ENCODE data around the gene ENPEP.

- TF ChIP-seq POLR2AphosphoS5 (IDR thresholded peaks at IDR 0.05; ENCODE audit: low read depth, low read length) (no peak), TAF1 (IDR thresholded peaks at IDR 0.05; ENCODE audit: borderline replicate concordance, low read depth, low read length) (no peak)
Observed at GRCh38 chr4:110472583-110473329, 3.2 kb upstream of the ENPEP start.

All from GM12892 (cell line).